ENCODE measurements around the gene FAM9C. TPM values are rescaled to one million over a fixed set of nuclear protein-coding genes. Genes with fewer than 3 reads are reported as not detected.

FAM9C gene
- total RNA-seq, 4 donors from 2014 or later, result 0.11 TPM; not detected in 3

- H3K9me3 ChIP-seq, result no peaks in the 10 kb centered on the region
- H3K36me3 ChIP-seq, result no peaks in the 10 kb centered on the region
- 86 to 91% methylated on average over 2 of the region's 2 CpGs for WGBS, 2 donors
- DNase-seq, result no peak
- no peak for TF ChIP-seq CTCF (IDR thresholded peaks at IDR 0.05)
- no peak for TF ChIP-seq POLR2A (IDR thresholded peaks at IDR 0.05)
- no peak overlapping the region for H3K27ac ChIP-seq
- peaks cover 3 to 8% of the 10 kb centered on the region in 2 donors for H3K4me1 ChIP-seq
- intact Hi-C loops (cut with DNase I), result no loop called here
- no peaks in the 10 kb centered on the region for H3K27me3 ChIP-seq
- no peak overlapping the region for H3K4me3 ChIP-seq (replicated peaks in 1 of 3)
Measured at GRCh38 chrX:13010546-13010945, 33.9 kb downstream of the FAM9C start.

- H3K4me1 ChIP-seq, result peaks cover 3 to 8% of the 10 kb centered on the region in 2 donors
- no peaks in the 10 kb centered on the region for H3K36me3 ChIP-seq
- DNase-seq, result no peak
- WGBS, 2 donors, result 93 to 94% methylated on average over 6 to 8 of the region's 8 CpGs
- no peak overlapping the region for H3K27ac ChIP-seq
- intact Hi-C loops (cut with DNase I), result no loop called here
- TF ChIP-seq POLR2A (IDR thresholded peaks at IDR 0.05), result no peak
- no peak for TF ChIP-seq CTCF (IDR thresholded peaks at IDR 0.05)
- no peaks in the 10 kb centered on the region for H3K27me3 ChIP-seq
- no peak overlapping the region for H3K4me3 ChIP-seq (replicated peaks in 1 of 3)
- no peaks in the 10 kb centered on the region for H3K9me3 ChIP-seq
Measured at GRCh38 chrX:13009844-13010243, 34.6 kb downstream of the FAM9C start.

- peak; percentile 16 to 32 for DNase-seq
- TF ChIP-seq POLR2A (IDR thresholded peaks at IDR 0.05) (no peak), CTCF (IDR thresholded peaks at IDR 0.05) (no peak)
- no peaks in the 10 kb centered on the region for H3K9me3 ChIP-seq
- WGBS, 2 donors, result 37 to 46% methylated on average over 3 of the region's 3 CpGs
- H3K4me3 ChIP-seq (replicated peaks in 1 of 3), result no peak overlapping the region
- no peaks in the 10 kb centered on the region for H3K27me3 ChIP-seq
- peaks cover 3 to 8% of the 10 kb centered on the region in 2 donors for H3K4me1 ChIP-seq
- no peaks in the 10 kb centered on the region for H3K36me3 ChIP-seq
- H3K27ac ChIP-seq, result no peak overlapping the region
- intact Hi-C loops (cut with DNase I), result no loop called here
Measured at GRCh38 chrX:13009273-13009672, 35.1 kb downstream of the FAM9C start.

DNA sequence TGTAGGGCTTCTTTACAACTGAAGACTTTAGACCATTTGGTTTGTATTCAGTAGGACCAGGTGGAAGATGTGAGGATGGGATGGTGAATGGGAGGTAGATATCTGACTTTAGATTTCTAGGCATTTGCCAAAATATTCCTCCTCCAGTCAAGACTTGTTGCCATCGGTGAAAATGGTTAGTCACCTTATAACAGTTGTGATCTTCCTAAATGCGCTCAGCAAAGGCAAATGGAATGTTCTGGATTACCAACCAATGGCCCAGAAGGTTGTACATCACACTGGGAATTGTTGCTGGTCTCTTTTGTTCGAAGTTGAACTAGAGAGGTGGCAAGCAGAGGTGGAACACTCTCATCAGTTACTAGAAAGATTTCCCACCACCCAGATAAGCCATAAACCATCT, 35.6 kb downstream of the FAM9C start:
- 100% methylated on average over 3 of the region's 3 CpGs for WGBS, 2 donors
- H3K4me3 ChIP-seq (replicated peaks in 1 of 3), result no peak overlapping the region
- H3K9me3 ChIP-seq, result no peaks in the 10 kb centered on the region
- H3K27ac ChIP-seq, result no peak overlapping the region
- peaks cover 3 to 8% of the 10 kb centered on the region in 2 donors for H3K4me1 ChIP-seq
- DNase-seq, result no peak
- intact Hi-C loops (cut with DNase I), result no loop called here
- no peak for TF ChIP-seq POLR2A (IDR thresholded peaks at IDR 0.05)
- TF ChIP-seq CTCF (IDR thresholded peaks at IDR 0.05), result no peak
- no peaks in the 10 kb centered on the region for H3K36me3 ChIP-seq
- H3K27me3 ChIP-seq, result no peaks in the 10 kb centered on the region

DNA sequence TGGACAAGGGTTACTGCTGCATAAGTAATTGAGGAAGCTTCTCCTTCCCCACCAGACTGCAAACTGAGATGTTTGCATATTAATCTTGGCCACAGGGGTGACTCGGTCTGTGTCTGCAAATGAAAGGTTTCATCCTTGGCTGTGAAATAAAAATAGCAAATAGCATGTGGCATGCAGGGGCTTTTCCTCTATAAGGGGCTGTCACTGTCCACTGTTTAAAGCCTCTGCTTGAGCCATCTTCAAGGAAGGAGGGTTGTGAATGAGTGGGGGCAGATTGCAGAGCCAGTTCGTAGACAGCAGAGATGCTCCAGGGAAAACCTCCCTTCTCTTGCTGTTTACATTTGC, 36.3 kb downstream of the FAM9C start:
- H3K36me3 ChIP-seq, result no peaks in the 10 kb centered on the region
- H3K27ac ChIP-seq, result no peak overlapping the region
- no peak for DNase-seq
- TF ChIP-seq CTCF (IDR thresholded peaks at IDR 0.05), result no peak
- no peak for TF ChIP-seq POLR2A (IDR thresholded peaks at IDR 0.05)
- no peaks in the 10 kb centered on the region for H3K27me3 ChIP-seq
- peaks cover 3 to 8% of the 10 kb centered on the region in 2 donors for H3K4me1 ChIP-seq
- intact Hi-C loops (cut with DNase I), result no loop called here
- 59 to 75% methylated on average over 2 of the region's 2 CpGs for WGBS, 2 donors
- H3K4me3 ChIP-seq (replicated peaks in 1 of 3), result no peak overlapping the region
- no peaks in the 10 kb centered on the region for H3K9me3 ChIP-seq
